RWPE1 (cell line): Measurements from ENCODE around the gene MFNG.

ENCODE experiments used
- CTCF ChIA-PET: fragments of 350-600 bp; sonication (Branson Sonifier 250); formaldehyde crosslinking; extraction: SDS; loops from one replicate; lab custom pipeline; 2021; lab: Yijun Ruan, JAX
- POLR2A ChIA-PET: fragments of 400-600 bp; formaldehyde crosslinking; extraction: SDS; loops from one replicate; lab custom pipeline; 2020; ENCODE audit warnings: antibody characterized with exemption; ENCODE audit not compliant: low non-redundant PET; lab: Yijun Ruan, JAX
- DNase-seq: peaks from one replicate; pipeline ENCODE4 v3.0.0; 2012; ENCODE audit warnings: low spot score
- H3K27ac ChIP-seq: fragments of 450-650 bp; 2 replicates; pipeline ENCODE4 v1.5.1; 2017
- TF ChIP-seq, protein P1 (sequence below): fragments of 450-650 bp; conservative IDR thresholded peaks from 2 replicates; pipeline ENCODE4 v1.5.1; 2017; ENCODE audit warnings: low read depth, mild to moderate bottlenecking

MFNG gene

DNA sequence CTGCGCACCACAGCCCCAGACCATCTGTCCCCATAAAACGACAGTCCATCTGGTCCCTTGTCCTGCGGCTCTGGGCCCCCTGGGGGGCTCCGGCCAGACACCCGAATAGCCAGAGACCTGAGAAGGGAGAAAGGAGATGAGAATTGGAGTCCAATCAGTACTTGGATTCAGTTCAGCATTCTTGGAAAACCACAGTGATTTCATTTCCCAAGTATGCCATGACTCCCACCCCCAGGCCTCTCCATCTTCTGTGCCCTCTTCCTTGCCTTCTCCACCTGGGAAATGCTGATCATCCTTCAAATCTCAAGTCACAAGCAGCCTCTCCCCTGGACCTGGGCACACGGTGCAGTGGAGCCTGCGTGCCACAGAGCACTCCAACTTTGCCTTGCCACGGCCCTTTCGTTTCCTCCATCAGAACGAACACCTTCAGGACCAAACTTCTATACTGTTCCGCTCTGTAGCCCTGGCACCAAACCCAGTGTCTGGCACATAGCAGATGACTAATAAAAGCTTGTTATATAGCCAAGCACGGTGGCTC lies 10.9 kb upstream of the MFNG start:
- H3K27ac ChIP-seq, result peak overlapping the region; percentile 96
- TF ChIP-seq, protein P1, sequence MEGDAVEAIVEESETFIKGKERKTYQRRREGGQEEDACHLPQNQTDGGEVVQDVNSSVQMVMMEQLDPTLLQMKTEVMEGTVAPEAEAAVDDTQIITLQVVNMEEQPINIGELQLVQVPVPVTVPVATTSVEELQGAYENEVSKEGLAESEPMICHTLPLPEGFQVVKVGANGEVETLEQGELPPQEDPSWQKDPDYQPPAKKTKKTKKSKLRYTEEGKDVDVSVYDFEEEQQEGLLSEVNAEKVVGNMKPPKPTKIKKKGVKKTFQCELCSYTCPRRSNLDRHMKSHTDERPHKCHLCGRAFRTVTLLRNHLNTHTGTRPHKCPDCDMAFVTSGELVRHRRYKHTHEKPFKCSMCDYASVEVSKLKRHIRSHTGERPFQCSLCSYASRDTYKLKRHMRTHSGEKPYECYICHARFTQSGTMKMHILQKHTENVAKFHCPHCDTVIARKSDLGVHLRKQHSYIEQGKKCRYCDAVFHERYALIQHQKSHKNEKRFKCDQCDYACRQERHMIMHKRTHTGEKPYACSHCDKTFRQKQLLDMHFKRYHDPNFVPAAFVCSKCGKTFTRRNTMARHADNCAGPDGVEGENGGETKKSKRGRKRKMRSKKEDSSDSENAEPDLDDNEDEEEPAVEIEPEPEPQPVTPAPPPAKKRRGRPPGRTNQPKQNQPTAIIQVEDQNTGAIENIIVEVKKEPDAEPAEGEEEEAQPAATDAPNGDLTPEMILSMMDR, result no peak
- CTCF ChIA-PET, result interaction anchor here (0.7 kb wide), 1 partner anchor 70 kb away, joined by 3 read pairs; no protein-coding TSS in a partner anchor
- DNase-seq, result peak; percentile 76
- POLR2A ChIA-PET, result no interaction called here

DNA sequence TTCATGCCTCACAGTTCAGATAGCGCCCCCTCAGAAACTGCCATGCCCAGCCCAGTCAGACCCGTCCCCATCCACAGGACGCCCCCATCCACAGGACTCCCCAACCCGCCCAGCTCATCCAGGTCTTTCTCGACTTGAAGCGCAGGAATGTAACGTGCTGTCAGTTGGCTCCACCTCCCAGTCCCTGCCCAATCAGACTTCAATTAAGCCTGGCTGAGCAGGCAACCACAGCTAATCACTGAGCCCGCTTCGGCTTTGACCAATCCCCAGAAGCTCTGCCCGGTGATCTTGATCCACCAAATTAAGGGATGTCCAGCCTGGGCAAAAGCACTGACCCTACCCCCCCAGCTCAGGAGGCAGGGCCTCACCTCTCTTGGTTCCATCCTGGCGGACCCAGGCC lies 10.5 kb upstream of the MFNG start:
- ChIA-PET POLR2A (no interaction called here), CTCF (interaction anchor here (0.7 kb wide), 1 partner anchor 70 kb away, joined by 3 read pairs; no protein-coding TSS in a partner anchor)
- H3K27ac ChIP-seq, result peak overlapping the region; percentile 96
- peak; percentile 22 for DNase-seq
- TF ChIP-seq, protein P1, result no peak

DNA sequence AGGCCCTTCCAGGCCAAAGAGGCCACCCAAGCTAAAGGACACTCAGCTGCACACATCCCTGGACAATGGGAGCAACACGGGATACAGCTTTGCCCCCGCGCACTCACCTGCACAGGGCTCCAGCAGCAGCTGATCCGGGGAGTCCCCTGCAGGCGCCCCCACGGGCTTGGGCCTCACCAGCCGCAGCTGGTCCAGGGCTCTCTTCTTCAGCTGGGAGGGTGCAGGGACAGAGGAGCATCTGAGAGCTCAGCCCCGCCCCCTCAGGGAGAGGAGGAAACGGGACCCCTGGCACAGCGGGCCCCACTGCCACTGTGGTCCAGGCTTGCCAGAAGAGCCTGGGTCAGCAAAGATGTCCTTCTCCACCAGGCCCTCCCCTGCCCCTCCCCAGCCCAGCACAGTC lies 7.8 kb upstream of the MFNG start:
- DNase-seq, result no peak
- POLR2A ChIA-PET, result no interaction called here

DNA sequence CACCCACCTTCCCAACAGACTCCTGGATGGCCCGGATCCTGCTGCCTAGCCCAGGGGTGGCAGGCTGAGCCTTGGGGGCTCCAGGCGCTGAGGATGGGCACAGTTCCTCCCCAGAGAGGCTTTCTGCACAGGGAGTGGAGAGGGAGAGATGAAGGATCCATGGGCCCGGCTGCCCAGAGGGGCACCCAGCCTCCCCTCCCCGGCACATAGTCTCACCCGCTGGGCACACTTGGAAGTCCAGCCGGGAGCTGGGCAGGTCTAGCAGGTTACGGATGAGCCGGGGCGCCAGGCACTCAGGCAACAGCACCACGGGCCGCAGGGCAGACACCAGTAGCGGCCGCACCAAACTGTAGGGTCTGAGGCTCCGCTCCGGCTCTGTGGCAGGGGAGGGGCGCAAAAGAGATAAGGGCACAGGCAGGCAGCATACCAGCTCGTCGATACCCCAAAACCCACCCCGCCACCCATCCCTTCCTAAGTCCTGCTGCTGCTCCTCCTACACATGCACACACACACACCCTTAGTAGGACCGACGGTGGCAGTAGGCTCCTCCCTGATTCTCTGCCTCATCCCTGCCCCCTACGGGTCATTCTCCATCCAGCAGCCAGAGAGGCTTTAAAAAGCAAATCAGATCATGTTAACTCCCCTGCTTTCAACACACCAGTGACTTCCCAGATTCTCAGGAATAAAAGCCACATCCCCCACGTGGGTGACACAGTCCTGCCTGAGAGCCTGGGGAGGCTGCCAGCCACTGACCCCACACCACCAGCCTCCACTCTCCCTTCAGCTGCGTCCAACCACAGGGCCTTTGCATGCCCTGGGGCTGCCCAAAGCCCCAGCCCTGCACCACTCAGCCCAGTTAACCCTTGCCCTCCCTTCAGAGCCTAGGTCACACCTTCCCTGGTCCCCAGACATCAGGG lies 6.5 kb upstream of the MFNG start:
- TF ChIP-seq, protein P1, result peak; percentile 20; the same call in 1 of the 2 replicates
- POLR2A ChIA-PET, result no interaction called here
- DNase-seq, result no peak
- CTCF ChIA-PET, result interaction anchor here (0.6 to 0.8 kb wide), 4 partner anchors 20 to 255 kb away, joined by 3 to 4 read pairs (median 3); no protein-coding TSS in a partner anchor
- H3K27ac ChIP-seq, result peak overlapping the region; percentile 96

More for the DNA sequence above, 7.8 kb upstream of the MFNG start:
- CTCF ChIA-PET, result no interaction called here
- TF ChIP-seq, protein P1, result no peak
- peak overlapping the region; percentile 96 for H3K27ac ChIP-seq

DNA sequence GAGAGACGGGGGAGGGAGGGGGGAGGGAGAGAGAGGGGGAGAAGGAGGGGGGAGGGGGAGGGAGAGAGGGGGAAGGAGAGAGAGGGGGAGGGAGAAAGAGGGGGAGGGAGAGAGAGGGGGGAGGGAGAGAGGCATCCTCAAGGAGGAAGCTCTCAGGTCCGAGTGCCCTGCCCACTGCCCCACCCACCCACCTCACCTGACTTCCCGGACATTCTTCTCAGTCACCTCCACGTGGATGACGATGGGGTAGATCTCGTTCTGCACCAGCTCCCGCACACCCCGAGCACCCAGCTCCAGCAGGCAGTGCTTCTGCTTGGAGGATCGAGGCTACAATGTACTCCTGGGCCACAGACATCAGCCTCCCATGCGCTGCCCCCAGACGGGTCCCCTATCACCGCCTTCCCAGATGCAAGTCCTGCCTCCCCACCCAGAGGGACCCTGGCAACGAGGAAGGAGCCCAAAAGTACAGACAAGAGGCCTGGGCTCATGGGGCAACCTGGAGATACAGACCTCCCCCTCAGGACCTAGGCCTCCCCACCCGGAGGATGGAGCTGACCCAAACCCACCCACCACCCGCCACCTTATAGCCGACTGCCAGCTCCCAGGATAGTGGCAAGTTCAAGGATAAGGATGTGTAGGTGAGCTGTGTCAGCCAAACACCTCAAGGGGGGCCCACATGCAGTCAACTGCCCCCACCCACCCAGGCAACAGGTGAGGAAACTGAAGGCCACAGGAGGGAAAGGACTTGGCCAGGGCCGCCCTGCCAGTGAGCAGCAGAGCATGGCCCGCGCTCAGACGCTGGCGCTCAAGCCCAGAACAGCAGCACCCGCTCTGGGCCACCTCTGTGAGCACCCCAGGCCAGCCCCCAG lies 5.6 kb upstream of the MFNG start:
- peak; percentile 30 for DNase-seq
- POLR2A ChIA-PET, result no interaction called here
- TF ChIP-seq, protein P1, result no peak
- CTCF ChIA-PET, result interaction anchor here (0.7 to 1.1 kb wide), 3 partner anchors 19 to 78 kb away, joined by 3 to 4 read pairs (median 3); no protein-coding TSS in a partner anchor
- H3K27ac ChIP-seq, result peak overlapping the region; percentile 96
